HTERT RPE-1 (cell line): ENCODE results near the gene RGS16.

Experiments
- in situ Hi-C: fragments of 300-500 bp; cut with MboI; formaldehyde crosslinking; loops from 4 replicates; pipeline ENCODE4 v1.14.3; 2020; ENCODE audit warnings: low sequenced_read_pairs

RGS16 gene

GRCh38 chr1:182630586-182630985 is 26.4 kb upstream of the RGS16 start:
- in situ Hi-C loops = no loop called here

DNA sequence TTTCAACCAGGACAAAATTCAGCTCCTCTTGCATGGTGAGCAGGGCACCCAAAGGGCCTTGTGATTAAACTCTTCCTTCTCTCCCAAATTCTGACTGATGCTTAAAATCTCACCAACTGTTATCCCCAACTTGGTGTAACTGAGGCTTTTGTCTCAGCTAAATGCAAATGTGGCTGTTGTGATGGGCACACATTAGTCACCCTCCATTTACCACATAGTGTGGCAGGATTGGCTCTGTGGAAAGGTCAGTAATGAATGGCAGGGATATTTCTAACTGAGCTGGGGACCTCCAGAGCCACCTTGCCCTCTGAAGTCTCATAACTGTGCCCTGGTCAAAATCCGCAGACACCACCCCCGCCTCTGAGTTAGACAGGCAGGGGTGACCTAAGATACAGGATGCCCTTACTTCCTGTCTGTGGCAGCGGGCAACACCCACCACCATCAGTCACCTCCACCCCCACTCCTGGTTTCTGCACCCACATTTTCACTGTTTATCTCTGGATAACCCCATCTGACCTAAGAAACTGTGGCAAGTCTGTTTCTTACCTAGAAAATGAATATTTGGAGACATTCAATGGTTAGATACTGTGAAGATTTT is 25.4 kb upstream of the RGS16 start:
- in situ Hi-C loops = no loop called here

- in situ Hi-C loops = no loop called here
Observed at GRCh38 chr1:182629080-182629479, 24.9 kb upstream of the RGS16 start.

- in situ Hi-C loops = no loop called here
Observed at GRCh38 chr1:182628657-182629056, 24.5 kb upstream of the RGS16 start.

- in situ Hi-C loops = no loop called here
Observed at GRCh38 chr1:182627622-182628021, 23.4 kb upstream of the RGS16 start.

- in situ Hi-C loops = no loop called here
Observed at GRCh38 chr1:182626527-182626926, 22.3 kb upstream of the RGS16 start.

DNA sequence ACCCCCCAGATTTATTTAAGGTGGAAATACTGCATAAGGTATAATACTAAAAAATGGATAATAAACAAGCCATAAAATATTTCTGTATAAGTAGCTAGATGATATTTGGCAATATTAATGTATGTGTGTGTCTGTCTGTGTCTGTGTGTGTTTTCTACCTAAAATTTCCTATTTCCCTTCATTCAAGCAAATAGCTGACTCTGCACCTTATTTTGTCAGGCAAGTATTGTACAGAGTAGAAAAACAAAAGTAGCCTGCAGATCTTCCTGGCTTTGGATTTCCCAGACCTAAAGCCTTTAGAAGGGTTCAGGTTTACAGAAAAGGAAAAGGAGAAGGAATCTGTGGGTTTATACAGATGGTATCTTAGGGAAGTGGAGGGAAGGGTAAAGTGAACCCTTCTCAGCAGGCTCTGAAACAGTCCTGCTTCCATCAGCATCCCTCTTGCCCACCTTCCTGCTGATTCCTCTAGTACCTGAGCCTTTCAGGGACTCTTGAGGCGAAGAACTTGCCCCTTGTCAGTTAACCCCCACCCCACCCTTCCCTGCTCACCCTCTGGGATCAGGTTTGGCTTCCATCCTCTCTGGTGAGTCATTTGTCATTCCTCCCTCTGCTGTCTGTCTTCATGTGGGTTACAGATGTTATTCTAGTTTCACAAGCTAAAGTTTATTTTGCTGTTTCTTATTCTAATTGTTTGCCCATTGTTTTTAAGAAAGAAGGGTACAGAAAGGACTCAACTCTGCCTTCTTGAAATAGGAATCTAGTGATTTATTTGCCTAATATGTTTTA is 21.7 kb upstream of the RGS16 start:
- in situ Hi-C loops = no loop called here

- in situ Hi-C loops = no loop called here
Observed at GRCh38 chr1:182625024-182625423, 20.8 kb upstream of the RGS16 start.

DNA sequence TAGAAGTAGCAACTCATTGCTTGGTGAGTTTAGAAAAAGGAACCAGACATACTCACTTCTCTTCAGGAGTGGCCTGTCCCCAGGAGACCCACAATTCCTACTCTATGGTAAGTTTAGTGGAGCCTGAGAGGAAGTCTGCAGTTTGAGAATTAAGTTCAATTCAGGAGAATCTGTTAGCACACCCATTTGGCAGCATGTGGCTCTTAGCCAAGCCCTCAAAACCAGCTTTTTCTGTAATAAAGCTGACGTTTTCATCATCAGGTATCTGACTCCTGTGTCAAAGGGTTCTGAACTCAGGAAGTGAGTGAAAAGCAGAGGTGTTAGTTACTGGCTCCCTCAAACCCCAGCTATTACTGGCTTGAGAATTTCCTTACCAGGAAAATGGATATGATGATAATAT is 20.4 kb upstream of the RGS16 start:
- in situ Hi-C loops = no loop called here

DNA sequence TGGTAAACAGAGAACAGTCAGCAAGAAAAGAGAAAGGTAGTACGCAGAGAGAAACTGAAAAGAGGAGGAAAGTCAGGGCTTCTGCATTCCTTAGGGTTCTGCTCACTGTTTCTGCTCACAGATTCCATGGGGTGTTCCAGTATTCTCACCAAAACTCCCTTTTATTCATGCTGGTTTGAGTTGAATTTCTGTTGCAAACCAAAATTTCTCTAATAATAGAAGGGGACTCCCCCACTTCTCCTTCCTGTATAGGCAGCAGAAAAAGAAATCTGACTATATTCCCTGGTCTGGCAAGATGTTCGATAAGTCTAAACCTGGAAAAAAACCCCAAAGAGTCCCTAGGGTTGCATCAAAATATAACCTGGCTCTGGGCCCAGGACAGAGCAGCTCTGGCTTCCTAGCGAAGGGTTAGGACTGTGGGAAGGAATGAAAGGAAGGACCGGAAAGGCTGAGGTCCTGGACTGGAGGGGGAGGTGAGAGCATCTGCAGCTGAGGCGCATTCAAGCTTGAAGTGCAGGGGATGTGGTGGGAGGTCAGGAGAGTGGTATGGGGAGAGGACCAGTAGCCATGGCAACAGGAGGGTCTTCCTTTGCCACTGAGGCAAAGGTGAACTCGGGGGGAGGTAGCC is 18.8 kb upstream of the RGS16 start:
- in situ Hi-C loops = no loop called here

DNA sequence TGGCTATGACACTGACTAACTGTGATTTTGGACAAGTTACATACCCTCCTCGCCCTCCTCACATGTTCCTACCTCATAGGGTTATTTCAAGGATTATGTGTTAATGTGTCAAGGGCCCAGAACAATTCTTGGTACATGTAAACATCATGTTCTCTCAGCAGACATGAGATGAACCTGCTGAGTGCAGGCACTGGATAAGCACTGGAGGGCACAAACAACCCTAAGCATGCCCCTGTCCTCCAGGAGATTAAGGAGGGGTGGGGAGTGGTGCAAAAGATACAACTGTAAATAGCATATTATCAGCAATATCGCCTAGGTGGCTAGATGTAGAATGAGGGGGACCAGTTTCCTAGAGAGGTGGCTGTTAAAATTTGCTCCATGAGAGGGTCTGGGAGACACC is 17.7 kb upstream of the RGS16 start:
- in situ Hi-C loops = no loop called here

- in situ Hi-C loops = no loop called here
Observed at GRCh38 chr1:182620924-182621585, 16.9 kb upstream of the RGS16 start.

GRCh38 chr1:182617734-182618351 is 13.7 kb upstream of the RGS16 start:
- in situ Hi-C loops = no loop called here

GRCh38 chr1:182617014-182617429 is 12.8 kb upstream of the RGS16 start:
- in situ Hi-C loops = no loop called here

DNA sequence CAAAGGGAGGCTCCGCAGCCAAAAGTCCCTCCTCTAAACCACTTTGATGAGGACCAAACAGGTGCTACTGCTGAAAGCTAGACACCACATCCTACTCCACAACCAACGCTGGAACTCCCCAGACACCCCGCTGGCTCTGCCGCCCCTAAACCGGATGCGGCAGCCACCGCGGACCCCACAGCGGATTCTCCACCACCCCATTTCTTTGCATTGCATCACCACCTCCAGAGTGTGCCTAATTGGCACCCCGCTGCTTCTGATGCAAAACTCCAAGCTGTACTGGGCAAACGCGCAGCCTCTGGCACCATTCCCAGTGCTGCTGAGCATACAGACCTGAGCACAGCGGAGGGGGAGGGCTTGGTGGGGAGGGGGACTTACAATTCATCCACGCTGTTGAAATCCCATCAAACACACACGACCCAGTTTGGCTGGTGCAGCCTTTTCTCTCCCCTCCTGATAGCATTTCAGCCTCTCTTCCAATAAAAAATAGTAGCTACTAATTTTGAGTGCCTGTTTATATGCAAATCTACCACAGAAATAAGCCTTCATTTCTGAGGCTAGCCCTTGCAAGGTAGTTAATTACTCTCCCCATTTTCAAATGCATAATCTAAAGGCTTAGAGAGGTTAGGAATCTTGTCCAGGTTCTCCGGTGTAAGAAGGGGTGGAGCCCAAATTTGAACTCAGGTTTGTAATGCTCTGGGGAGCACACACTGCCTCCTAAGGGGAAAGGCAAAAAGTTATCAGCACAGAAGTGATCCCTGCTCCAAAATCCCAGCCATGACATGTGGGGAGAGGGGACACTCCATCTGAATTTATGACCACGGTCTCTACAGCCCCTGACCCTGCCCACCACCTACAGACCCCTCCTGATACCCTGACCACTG is 12.2 kb upstream of the RGS16 start:
- in situ Hi-C loops = no loop called here

DNA sequence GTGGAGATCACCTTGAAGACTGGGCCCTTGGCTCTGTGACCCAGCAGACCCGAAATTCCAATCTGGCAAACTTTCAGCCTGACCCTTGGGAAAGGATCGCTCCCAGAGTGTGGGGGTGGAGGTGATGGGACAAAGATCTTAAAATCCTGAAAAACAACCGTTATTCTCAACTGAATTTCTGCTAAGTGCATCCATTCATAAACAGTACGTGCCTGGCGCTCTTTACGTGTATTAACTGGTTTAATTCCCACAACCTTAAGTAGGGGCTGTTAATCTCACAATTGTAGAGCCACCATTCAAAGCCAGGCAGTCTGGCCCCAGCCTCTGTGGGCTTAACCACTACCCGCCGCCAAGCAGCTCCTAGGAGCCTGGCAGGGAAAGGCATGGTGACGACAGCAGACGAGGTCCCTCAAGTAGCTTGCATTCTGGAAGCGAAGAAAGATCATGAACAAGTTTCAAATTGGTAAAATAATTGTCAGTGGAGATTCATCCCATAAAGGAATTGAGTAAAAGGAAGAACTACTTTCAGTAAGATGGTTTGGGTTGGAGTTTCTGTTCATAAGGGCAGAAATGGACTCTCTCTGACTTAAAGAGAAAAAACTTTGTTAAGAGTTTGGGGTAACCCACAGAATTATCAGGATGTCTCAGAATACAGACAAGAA is 11.4 kb upstream of the RGS16 start:
- in situ Hi-C loops = no loop called here

DNA sequence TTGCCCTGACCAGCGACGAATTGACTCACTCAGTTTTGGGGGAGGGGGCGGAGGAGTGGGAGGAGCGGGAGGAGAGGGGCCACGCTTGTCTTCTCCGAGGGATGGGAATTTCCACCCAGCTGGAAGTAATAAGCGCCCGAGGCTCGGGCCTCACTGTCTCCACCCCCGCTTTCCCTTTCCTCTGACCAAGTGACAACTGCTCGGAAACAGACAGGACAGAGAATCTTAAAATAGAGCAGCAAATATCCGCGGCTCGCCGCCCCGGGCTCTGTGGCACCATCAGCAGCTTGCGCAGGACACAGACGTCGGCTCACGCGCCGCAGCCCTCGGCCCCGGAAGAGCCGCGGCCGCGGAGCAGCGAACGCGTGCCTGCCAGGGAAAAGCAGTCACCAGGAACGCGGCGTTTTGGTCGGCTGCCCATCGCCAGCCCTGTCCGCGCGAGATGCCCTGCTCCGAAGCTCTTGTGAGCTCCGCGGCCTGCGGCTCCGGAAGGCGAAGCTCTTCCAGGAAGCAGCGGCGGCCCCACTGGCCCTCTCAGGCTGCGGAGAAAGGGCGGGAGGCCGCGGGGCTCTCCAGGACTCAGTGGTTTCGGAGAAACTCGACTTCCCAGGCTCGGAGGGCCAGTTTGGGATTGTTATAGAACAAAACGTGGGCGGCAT is 10.7 kb upstream of the RGS16 start:
- in situ Hi-C loops = no loop called here

GRCh38 chr1:182611787-182612186 is 7.6 kb upstream of the RGS16 start:
- in situ Hi-C loops = no loop called here

DNA sequence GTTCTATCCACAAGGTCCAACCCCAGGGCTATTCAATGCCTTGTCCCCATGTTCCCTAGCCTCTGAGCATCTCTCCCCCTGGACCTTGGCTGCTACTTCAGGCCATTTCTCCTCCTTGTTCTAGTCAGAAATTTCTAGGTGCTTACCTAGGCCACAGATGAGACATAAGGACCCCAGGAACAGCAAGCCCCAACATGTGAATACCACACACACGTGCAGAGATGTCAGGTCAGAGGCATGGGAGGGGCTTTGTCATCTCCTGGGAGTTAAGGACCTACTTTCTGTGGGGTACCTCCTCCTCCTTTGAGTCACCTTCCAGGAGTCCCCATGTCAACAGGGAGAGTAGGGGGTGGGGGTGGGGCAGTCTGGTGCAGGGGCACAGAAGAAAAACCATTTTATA is 7.1 kb upstream of the RGS16 start:
- in situ Hi-C loops = no loop called here
